Measurements from ENCODE around the gene SMCO4. TPM values are rescaled to one million over a fixed set of nuclear protein-coding genes. Genes with fewer than 3 reads are reported as not detected.
A peak's percentile ranks its signal among the peaks of the same experiment; 100 is the strongest.

The SMCO4 gene
- total RNA-seq, 4 donors from 2014 or later: 8.5 to 30.1 (median 20.9) TPM

DNA sequence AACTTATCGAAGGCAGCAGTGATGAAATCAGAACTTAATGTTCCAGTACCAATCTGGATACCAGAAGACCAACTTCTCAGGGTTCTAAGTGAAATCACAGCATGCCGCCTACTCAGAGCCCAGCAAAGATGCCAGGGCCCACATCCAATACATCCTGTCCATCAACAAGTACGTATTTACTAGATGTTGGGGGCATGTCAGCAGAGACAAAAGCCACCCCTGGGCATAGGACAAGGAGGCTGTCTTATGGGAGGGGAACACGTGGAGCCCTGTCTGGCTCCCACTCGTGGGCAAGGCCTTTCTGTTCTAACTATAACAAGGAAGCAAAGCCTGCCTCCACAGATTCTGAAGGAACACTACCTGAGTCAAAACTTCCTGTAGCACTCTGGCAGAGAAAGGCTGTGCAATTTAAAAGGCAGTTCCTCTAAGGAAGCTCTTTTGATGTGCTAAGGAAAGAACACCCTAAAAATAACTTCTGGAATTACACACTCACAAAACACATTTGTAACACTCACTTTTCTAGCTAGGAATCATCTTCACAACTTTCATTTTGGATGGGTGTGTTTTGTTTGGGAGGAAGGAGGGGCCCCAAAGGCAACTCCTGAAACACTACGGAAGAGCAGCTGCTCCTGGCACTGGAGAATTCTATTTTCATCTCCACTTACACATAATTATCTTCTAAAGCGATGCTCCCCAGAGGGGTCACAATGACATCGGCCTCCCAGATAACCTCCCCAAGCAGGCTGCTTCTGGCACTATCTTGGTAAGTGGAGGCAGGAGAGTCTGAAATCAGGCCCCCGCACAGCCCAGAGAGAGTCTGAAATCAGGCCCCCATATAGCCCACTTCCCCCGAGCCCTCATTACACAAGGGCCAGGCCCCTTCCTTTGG lies 14.2 kb downstream of the SMCO4 start:
- TF ChIP-seq, protein P1, sequence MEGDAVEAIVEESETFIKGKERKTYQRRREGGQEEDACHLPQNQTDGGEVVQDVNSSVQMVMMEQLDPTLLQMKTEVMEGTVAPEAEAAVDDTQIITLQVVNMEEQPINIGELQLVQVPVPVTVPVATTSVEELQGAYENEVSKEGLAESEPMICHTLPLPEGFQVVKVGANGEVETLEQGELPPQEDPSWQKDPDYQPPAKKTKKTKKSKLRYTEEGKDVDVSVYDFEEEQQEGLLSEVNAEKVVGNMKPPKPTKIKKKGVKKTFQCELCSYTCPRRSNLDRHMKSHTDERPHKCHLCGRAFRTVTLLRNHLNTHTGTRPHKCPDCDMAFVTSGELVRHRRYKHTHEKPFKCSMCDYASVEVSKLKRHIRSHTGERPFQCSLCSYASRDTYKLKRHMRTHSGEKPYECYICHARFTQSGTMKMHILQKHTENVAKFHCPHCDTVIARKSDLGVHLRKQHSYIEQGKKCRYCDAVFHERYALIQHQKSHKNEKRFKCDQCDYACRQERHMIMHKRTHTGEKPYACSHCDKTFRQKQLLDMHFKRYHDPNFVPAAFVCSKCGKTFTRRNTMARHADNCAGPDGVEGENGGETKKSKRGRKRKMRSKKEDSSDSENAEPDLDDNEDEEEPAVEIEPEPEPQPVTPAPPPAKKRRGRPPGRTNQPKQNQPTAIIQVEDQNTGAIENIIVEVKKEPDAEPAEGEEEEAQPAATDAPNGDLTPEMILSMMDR (IDR thresholded peaks at IDR 0.05): no peak
- no peak for DNase-seq (ENCODE audit: low spot score)
- ATAC-seq (ENCODE audit: low FRiP score): peak; percentile 19

DNA sequence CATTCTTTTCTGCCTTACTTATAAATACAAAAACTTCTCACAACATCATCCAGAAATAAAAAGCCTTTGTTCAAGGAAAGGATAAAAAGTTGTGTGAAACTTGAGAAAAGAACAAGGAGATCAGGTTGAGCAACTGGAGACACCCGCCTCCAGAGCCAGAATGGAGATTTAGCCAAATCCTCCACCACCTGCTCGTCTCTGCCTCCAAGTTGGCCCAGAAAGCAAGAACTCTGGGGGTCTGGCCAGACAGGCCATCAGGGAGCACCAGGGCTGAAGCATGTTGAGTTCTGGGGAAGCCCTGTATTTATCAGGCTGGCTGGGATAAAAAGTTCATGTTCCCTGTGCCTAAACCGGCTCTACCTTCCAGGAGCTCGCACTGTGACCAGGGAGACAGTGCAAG lies 14.9 kb downstream of the SMCO4 start:
- DNase-seq (ENCODE audit: low spot score): no peak
- TF ChIP-seq, protein P1 (IDR thresholded peaks at IDR 0.05): no peak
- no peak for ATAC-seq (ENCODE audit: low FRiP score)

DNA sequence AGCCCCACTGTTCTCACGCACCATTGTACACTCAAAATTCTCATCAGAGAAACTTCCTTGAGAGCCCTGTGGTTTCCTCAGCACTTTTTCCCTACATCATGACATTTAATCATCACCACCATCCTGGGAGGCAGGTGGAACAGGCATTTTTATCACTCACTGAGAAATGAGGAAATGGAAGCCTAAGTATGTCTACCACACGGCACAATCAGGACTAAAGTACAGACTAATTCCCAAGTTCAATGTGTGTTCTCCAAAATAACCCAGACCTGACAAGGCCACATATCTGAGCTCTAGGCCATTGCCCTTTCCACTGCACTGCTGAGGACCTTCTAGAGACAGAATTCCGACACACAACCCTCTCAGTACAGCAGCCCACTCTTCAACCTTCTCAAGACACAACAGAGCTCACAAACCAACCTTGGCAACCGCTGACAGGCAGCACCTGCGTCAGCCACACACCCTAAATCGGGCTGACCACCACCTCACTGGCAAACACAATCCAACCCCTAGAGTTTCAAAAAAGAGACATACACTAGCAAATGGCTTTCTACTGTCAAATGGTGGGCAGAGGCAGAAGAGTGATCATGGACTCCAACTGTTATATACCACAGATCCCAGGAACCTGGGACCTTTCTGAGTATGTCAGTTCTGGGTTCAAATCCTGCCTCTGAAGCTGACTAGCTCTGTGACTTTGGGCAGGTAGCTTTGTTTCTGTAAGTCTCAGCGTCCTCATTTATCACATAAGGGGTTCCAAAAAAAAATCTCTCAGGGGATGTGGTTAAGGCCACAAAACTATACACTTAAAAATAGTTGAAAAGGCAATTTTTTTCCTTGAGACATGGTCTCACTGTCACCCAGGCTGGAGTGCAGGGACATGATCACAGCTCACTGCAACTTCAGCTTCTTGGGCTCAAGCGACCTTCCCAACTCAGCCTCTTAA lies 16.3 kb downstream of the SMCO4 start:
- TF ChIP-seq, protein P1 (IDR thresholded peaks at IDR 0.05): no peak
- no peak for ATAC-seq (ENCODE audit: low FRiP score)

DNA sequence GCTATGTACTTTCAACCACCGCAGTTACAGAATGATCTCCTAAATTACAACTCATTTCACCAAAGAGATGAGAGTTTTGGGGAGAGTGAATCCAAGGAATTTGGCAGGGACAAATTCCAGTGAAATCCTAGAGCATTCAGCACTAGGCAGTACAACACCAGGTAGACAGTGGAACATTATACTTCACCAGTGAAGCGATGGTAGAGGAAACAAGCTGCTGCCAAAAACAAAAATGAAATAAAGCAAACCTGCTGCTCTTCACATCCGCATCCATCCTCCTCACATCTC lies 16.9 kb downstream of the SMCO4 start:
- ATAC-seq (ENCODE audit: low FRiP score): no peak
- TF ChIP-seq, protein P1 (IDR thresholded peaks at IDR 0.05): no peak
- DNase-seq (ENCODE audit: low spot score): no peak

More for the DNA sequence above, 16.3 kb downstream of the SMCO4 start:
- no peak for DNase-seq (ENCODE audit: low spot score)

DNA sequence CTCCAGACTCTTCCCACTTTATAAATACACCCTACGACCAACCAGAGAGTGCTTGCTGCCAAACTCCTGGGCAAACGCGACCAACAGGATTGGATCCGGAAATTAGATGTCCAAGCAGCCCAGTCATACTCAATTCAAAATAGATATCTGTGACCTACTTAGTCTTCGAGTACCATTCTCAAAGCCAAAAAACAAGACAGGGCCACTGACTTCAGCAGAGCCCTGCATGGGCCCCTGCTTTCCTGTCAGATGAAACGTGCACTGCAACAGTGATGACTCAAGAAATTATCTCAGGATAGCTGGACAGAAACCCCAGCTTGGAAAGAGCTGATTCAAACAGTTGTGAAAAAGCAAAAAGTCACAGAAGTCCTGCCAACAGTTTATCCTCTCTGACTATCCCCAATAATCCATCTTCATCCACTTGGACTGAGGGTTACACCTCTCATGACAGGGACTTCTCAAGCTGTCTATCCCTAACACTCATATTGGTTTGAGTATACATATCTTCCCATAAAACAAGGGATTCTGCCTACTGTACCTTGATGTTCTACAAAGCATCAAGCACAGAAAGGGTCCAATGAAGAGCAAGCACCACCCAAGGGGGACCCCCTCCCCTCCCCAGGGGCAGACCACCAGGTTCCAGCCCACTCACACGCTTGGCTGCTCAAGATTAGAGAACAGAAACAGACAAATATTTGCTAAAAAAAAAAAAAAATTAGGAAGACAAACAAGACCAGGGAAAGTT lies 17.4 kb downstream of the SMCO4 start:
- DNase-seq (ENCODE audit: low spot score) (no peak), ATAC-seq (ENCODE audit: low FRiP score) (peak; percentile 41)
- TF ChIP-seq, protein P1 (IDR thresholded peaks at IDR 0.05): no peak

DNA sequence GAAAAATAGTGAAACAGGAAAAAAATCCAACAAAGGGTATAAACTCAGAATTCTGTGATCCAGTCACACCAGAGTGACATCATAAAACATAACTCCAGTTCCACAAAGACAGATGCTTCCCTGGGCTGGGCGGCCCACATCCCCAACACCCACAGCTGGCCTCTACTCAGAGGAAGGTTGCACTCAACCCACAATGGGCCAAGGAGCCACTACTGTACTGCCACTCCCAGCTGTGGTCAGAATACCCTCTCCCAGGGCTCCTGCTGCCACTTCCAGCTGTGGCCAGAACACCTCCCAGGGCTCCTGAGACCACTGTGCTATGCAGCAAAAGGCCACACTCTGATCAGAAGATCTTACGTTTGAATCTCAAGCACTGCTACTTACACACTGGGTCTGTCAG lies 18.3 kb downstream of the SMCO4 start:
- DNase-seq (ENCODE audit: low spot score) (no peak), ATAC-seq (ENCODE audit: low FRiP score) (no peak)
- TF ChIP-seq, protein P1 (IDR thresholded peaks at IDR 0.05): no peak

Data from omental fat pad (tissue), 4 donors.